RCC 7860 (cell line): ENCODE data around the gene SLCO3A1.

Source experiments
- DNase-seq: peaks from one replicate; pipeline ENCODE4 v3.0.0-alpha.2; 2015; ENCODE audit warnings: low spot score
- FAIRE-seq: peaks from 2 replicates; lab custom pipeline; 2012; peaks lifted over from hg19 to GRCh38; lab: Jason Lieb, UNC

SLCO3A1 gene

GRCh38 chr15:91908391-91908790 is 54.9 kb downstream of the SLCO3A1 start:
- FAIRE-seq: peak; percentile 85
- peak; percentile 66 for DNase-seq

- no peak for DNase-seq
- no peak for FAIRE-seq
Observed at GRCh38 chr15:91909111-91909510, 55.6 kb downstream of the SLCO3A1 start.

GRCh38 chr15:91909574-91909973 is 56.1 kb downstream of the SLCO3A1 start:
- DNase-seq (no peak), FAIRE-seq (no peak)

GRCh38 chr15:91911844-91912243 is 58.3 kb downstream of the SLCO3A1 start:
- DNase-seq (no peak), FAIRE-seq (no peak)

- DNase-seq: no peak
- no peak for FAIRE-seq
Observed at GRCh38 chr15:91912336-91912735, 58.8 kb downstream of the SLCO3A1 start.

- no peak for FAIRE-seq
Observed at GRCh38 chr15:91913560-91913959, 60.1 kb downstream of the SLCO3A1 start.

GRCh38 chr15:91915576-91915975 is 62.1 kb downstream of the SLCO3A1 start:
- DNase-seq (no peak), FAIRE-seq (no peak)

More at GRCh38 chr15:91913560-91913959, 60.1 kb downstream of the SLCO3A1 start:
- DNase-seq: no peak

- DNase-seq (no peak), FAIRE-seq (no peak)
Observed at GRCh38 chr15:91916051-91916450, 62.5 kb downstream of the SLCO3A1 start.

GRCh38 chr15:91917686-91918360 is 64.3 kb downstream of the SLCO3A1 start:
- DNase-seq (no peak), FAIRE-seq (no peak)

GRCh38 chr15:91919014-91919534 is 65.6 kb downstream of the SLCO3A1 start:
- DNase-seq (no peak), FAIRE-seq (no peak)

GRCh38 chr15:91921188-91921842 is 67.8 kb downstream of the SLCO3A1 start:
- FAIRE-seq: no peak
- DNase-seq: peak; percentile 10

- DNase-seq (no peak), FAIRE-seq (no peak)
Observed at GRCh38 chr15:91921843-91922198, 68.3 kb downstream of the SLCO3A1 start.

GRCh38 chr15:91922646-91923547 is 69.4 kb downstream of the SLCO3A1 start:
- DNase-seq (no peak), FAIRE-seq (no peak)

GRCh38 chr15:91924183-91924582 is 70.7 kb downstream of the SLCO3A1 start:
- FAIRE-seq (no peak), DNase-seq (no peak)

GRCh38 chr15:91924837-91925495 is 71.5 kb downstream of the SLCO3A1 start:
- FAIRE-seq (no peak), DNase-seq (no peak)

- FAIRE-seq: no peak
- DNase-seq: no peak
Observed at GRCh38 chr15:91925794-91926193, 72.3 kb downstream of the SLCO3A1 start.

GRCh38 chr15:91926908-91927270 is 73.4 kb downstream of the SLCO3A1 start:
- FAIRE-seq (no peak), DNase-seq (no peak)

GRCh38 chr15:91927585-91927984 is 74.1 kb downstream of the SLCO3A1 start:
- DNase-seq (no peak), FAIRE-seq (no peak)

- DNase-seq (no peak), FAIRE-seq (no peak)
Observed at GRCh38 chr15:91928675-91929074, 75.2 kb downstream of the SLCO3A1 start.

GRCh38 chr15:91929509-91929908 is 76.0 kb downstream of the SLCO3A1 start:
- DNase-seq (no peak), FAIRE-seq (no peak)

- no peak for DNase-seq
- no peak for FAIRE-seq
Observed at GRCh38 chr15:91930092-91930491, 76.6 kb downstream of the SLCO3A1 start.
